Activated CD4-positive, alpha-beta memory T cell treated with anti-CD3 and anti-CD28 coated beads, Interleukin-2, amount 10 ng/mL, durations not matched to agents 7 days and 5 days (primary cell): ENCODE measurements around the gene LTB4R. TPM values are rescaled to one million over a fixed set of nuclear protein-coding genes. Genes with fewer than 3 reads are reported as not detected.
A peak's percentile ranks its signal among the peaks of the same experiment; 100 is the strongest.

Experiments
- CTCF ChIA-PET: fragments of 350-600 bp; sonication (Branson Sonifier 250); formaldehyde crosslinking; loops from one replicate; lab custom pipeline; 2021; ENCODE audit warnings: antibody characterized with exemption, inconsistent platforms; lab: Charles Lee
- POLR2A ChIA-PET: fragments of 350-600 bp; sonication (Branson Sonifier 250); formaldehyde crosslinking; loops from one replicate; lab custom pipeline; 2021; ENCODE audit warnings: antibody characterized with exemption; lab: Charles Lee
- DNase-seq: peaks from one replicate; pipeline ENCODE4 v3.0.0-alpha.2; 2020
- H3K27ac Mint-ChIP-seq: one replicate; pipeline ENCODE4 v1.8.0; 2021; ENCODE audit warnings: mild to moderate bottlenecking, mixed read lengths
- H3K27me3 Mint-ChIP-seq: one replicate; pipeline ENCODE4 v1.8.0; 2021; ENCODE audit warnings: mixed read lengths
- H3K36me3 Mint-ChIP-seq: one replicate; pipeline ENCODE4 v1.8.0; 2021; ENCODE audit warnings: low read depth, mixed read lengths
- H3K4me1 Mint-ChIP-seq: one replicate; pipeline ENCODE4 v1.8.0; 2021; ENCODE audit warnings: mixed read lengths
- H3K4me3 Mint-ChIP-seq: one replicate; pipeline ENCODE4 v1.8.0; 2021; ENCODE audit warnings: mild to moderate bottlenecking, mixed read lengths
- H3K9me3 Mint-ChIP-seq: one replicate; pipeline ENCODE4 v1.8.0; 2021; ENCODE audit warnings: mixed read lengths
- total RNA-seq, 2 experiments: library from RNA; stranded (reverse); gene quantifications; one replicate each; pipeline ENCODE4 v1.2.3, GENCODE V29; 2021

LTB4R gene
- 10 to 100 TPM; 36.1 to 37.9 TPM for total RNA-seq

- Mint-ChIP-seq H3K27me3 (no peaks in the 10 kb centered on the region), H3K9me3 (no peaks in the 10 kb centered on the region), H3K27ac (peak within 1 kb of the TSS; percentile 96), H3K4me3 (peak within 1 kb of the TSS; percentile 87), H3K36me3 (peaks cover 69% of the 10 kb centered on the region), H3K4me1 (peaks cover 75% of the 10 kb centered on the region)
- peak; percentile 76 for DNase-seq
- POLR2A ChIA-PET: interaction anchor here (0.7 to 9.3 kb wide), 25 partner anchors 8 to 364 kb away, joined by 3 to 97 read pairs (median 4); partner anchors contain the start of genes CBLN3, CHMP4A, DHRS1 and EMC9
- CTCF ChIA-PET: interaction anchor here (0.9 to 9.0 kb wide), 18 partner anchors 10 to 253 kb away, joined by 3 to 144 read pairs (median 6); partner anchors contain the start of genes ADCY4, DHRS1, IRF9 and KHNYN
These were observed at the start of gene LTB4R for GRCh38 chr14:24310646-24311604. TSS of gene LTB4R (plus strand) at chr14:24311502. CDS start at chr14:24315652, 4,150 bp downstream.

GRCh38 chr14:24261969-24262327, 49.4 kb upstream of the LTB4R start:
- Mint-ChIP-seq H3K36me3 (peaks cover 11% of the 10 kb centered on the region), H3K27me3 (no peaks in the 10 kb centered on the region), H3K9me3 (no peaks in the 10 kb centered on the region), H3K4me3 (no peak overlapping the region), H3K27ac (no peak overlapping the region), H3K4me1 (no peaks in the 10 kb centered on the region)
- DNase-seq: no peak
- ChIA-PET CTCF (interaction anchor here (0.7 to 1.9 kb wide), 2 partner anchors 9 to 779 kb away, joined by 3 to 6 read pairs; partner anchors contain the start of gene RABGGTA), POLR2A (interaction anchor here (1.1 to 2.1 kb wide), 3 partner anchors 10 to 20 kb away, joined by 3 to 6 read pairs (median 6); partner anchors contain the start of gene TINF2)

GRCh38 chr14:24262821-24263733, 48.2 kb upstream of the LTB4R start, which contains the start of gene TGM1:
TSS of gene TGM1 (minus strand) at chr14:24263177. CDS start at chr14:24262352, 825 bp downstream.
- no peaks in the 10 kb centered on the region for H3K27me3 Mint-ChIP-seq
- H3K9me3 Mint-ChIP-seq: no peaks in the 10 kb centered on the region
- H3K4me3 Mint-ChIP-seq: no peak within 1 kb of the TSS
- ChIA-PET POLR2A (interaction anchor here (0.7 to 2.1 kb wide), 4 partner anchors 9 to 21 kb away, joined by 3 to 6 read pairs (median 4); partner anchors contain the start of genes RABGGTA and TINF2), CTCF (interaction anchor here (1.9 kb wide), 1 partner anchor 8 kb away, joined by 6 read pairs; the partner anchor contains the start of gene RABGGTA)
- H3K36me3 Mint-ChIP-seq: peaks cover 14% of the 10 kb centered on the region
- H3K4me1 Mint-ChIP-seq: no peaks in the 10 kb centered on the region
- no peak for DNase-seq
- no peak within 1 kb of the TSS for H3K27ac Mint-ChIP-seq

- Mint-ChIP-seq H3K36me3 (peaks cover 14% of the 10 kb centered on the region), H3K27me3 (no peaks in the 10 kb centered on the region), H3K4me1 (no peaks in the 10 kb centered on the region), H3K4me3 (no peak overlapping the region), H3K27ac (no peak overlapping the region), H3K9me3 (no peaks in the 10 kb centered on the region)
- DNase-seq: no peak
- ChIA-PET POLR2A (interaction anchor here (0.6 kb wide), 1 partner anchor 102 kb away, joined by 3 read pairs; no protein-coding TSS in a partner anchor), CTCF (no interaction called here)
These were observed 47.5 kb upstream of the LTB4R start for GRCh38 chr14:24263848-24264247.

GRCh38 chr14:24264298-24264697, 47.0 kb upstream of the LTB4R start:
- no peak for DNase-seq
- H3K9me3 Mint-ChIP-seq: no peaks in the 10 kb centered on the region
- no peaks in the 10 kb centered on the region for H3K4me1 Mint-ChIP-seq
- ChIA-PET POLR2A (interaction anchor here (0.6 to 1.5 kb wide), 3 partner anchors 16 to 166 kb away, joined by 3 to 5 read pairs (median 3); partner anchors contain the start of genes CBLN3 and KHNYN), CTCF (no interaction called here)
- peaks cover 16% of the 10 kb centered on the region for H3K36me3 Mint-ChIP-seq
- no peaks in the 10 kb centered on the region for H3K27me3 Mint-ChIP-seq
- H3K27ac Mint-ChIP-seq: peak overlapping the region; percentile 31
- H3K4me3 Mint-ChIP-seq: no peak overlapping the region

- Mint-ChIP-seq H3K36me3 (peaks cover 18% of the 10 kb centered on the region), H3K4me3 (no peak overlapping the region), H3K27ac (no peak overlapping the region), H3K27me3 (no peaks in the 10 kb centered on the region), H3K4me1 (peaks cover 14% of the 10 kb centered on the region), H3K9me3 (no peaks in the 10 kb centered on the region)
- no peak for DNase-seq
- ChIA-PET POLR2A (interaction anchor here (1.1 to 1.7 kb wide), 2 partner anchors 20 to 152 kb away, joined by 3 to 4 read pairs; partner anchors contain the start of genes DCAF11 and NRL), CTCF (no interaction called here)
These were observed 44.7 kb upstream of the LTB4R start for GRCh38 chr14:24266344-24267244.

- Mint-ChIP-seq H3K27ac (no peak overlapping the region), H3K4me3 (no peak overlapping the region), H3K4me1 (peaks cover 23% of the 10 kb centered on the region), H3K9me3 (no peaks in the 10 kb centered on the region), H3K36me3 (peaks cover 18% of the 10 kb centered on the region), H3K27me3 (no peaks in the 10 kb centered on the region)
- ChIA-PET CTCF (no interaction called here), POLR2A (interaction anchor here (1.1 to 4.8 kb wide), 2 partner anchors 20 to 153 kb away, joined by 3 to 48 read pairs; partner anchors contain the start of genes DCAF11 and NRL)
- DNase-seq: no peak
These were observed 43.8 kb upstream of the LTB4R start for GRCh38 chr14:24267516-24267915.

GRCh38 chr14:24268225-24268624, 43.1 kb upstream of the LTB4R start:
- CTCF ChIA-PET: interaction anchor here (6.1 kb wide), 1 partner anchor 20 kb away, joined by 90 read pairs; no protein-coding TSS in a partner anchor
- Mint-ChIP-seq H3K27me3 (no peaks in the 10 kb centered on the region), H3K36me3 (peaks cover 18% of the 10 kb centered on the region), H3K4me1 (peaks cover 28% of the 10 kb centered on the region), H3K4me3 (no peak overlapping the region), H3K27ac (no peak overlapping the region), H3K9me3 (no peaks in the 10 kb centered on the region)
- POLR2A ChIA-PET: interaction anchor here (4.8 kb wide), 1 partner anchor 21 kb away, joined by 48 read pairs; no protein-coding TSS in a partner anchor
- no peak for DNase-seq

- Mint-ChIP-seq H3K4me3 (peak overlapping the region; percentile 1), H3K4me1 (peaks cover 40% of the 10 kb centered on the region), H3K9me3 (no peaks in the 10 kb centered on the region), H3K27ac (no peak overlapping the region), H3K36me3 (peaks cover 18% of the 10 kb centered on the region), H3K27me3 (no peaks in the 10 kb centered on the region)
- ChIA-PET POLR2A (interaction anchor here (0.9 to 5.8 kb wide), 7 partner anchors 19 to 168 kb away, joined by 3 to 80 read pairs (median 25); partner anchors contain the start of genes DHRS1, NOP9 and TINF2), CTCF (interaction anchor here (1.0 to 6.1 kb wide), 4 partner anchors 12 to 173 kb away, joined by 3 to 90 read pairs (median 22); partner anchors contain the start of genes DHRS1, NOP9 and SDR39U1)
- DNase-seq: no peak
These were observed 41.9 kb upstream of the LTB4R start for GRCh38 chr14:24269368-24269767.

GRCh38 chr14:24269910-24270536, 41.3 kb upstream of the LTB4R start:
- H3K36me3 Mint-ChIP-seq: peaks cover 18% of the 10 kb centered on the region
- H3K27ac Mint-ChIP-seq: peak overlapping the region; percentile 92
- CTCF ChIA-PET: interaction anchor here (1.0 to 6.1 kb wide), 19 partner anchors 8 to 172 kb away, joined by 3 to 90 read pairs (median 7); partner anchors contain the start of genes CIDEB, DHRS1, IRF9 and LTB4R
- H3K4me3 Mint-ChIP-seq: peak overlapping the region; percentile 86
- H3K9me3 Mint-ChIP-seq: no peaks in the 10 kb centered on the region
- no peak for DNase-seq
- POLR2A ChIA-PET: interaction anchor here (0.9 to 5.8 kb wide), 22 partner anchors 10 to 171 kb away, joined by 3 to 80 read pairs (median 9); partner anchors contain the start of genes CBLN3, CHMP4A, CIDEB and DCAF11
- peaks cover 41% of the 10 kb centered on the region for H3K4me1 Mint-ChIP-seq
- no peaks in the 10 kb centered on the region for H3K27me3 Mint-ChIP-seq
